SK-N-MC (cell line): ENCODE measurements around the gene BIRC7.

Experiments
- DNase-seq: peaks from one replicate; pipeline ENCODE4 v3.0.0-alpha.2; 2011; ENCODE audit warnings: low read depth, low spot score
- H3K27ac ChIP-seq: fragments of 200-600 bp; sonication (generic); 2 replicates; pipeline ENCODE4 v1.5.1; 2016; ENCODE audit warnings: mixed run types
- H3K36me3 ChIP-seq: fragments of 200-600 bp; sonication (generic); 2 replicates; pipeline ENCODE4 v1.6.1; 2017; ENCODE audit warnings: antibody characterized with exemption, low read length, mixed read lengths; ENCODE audit not compliant: insufficient read depth
- H3K4me3 ChIP-seq: fragments of 200-600 bp; sonication (generic); 2 replicates; pipeline ENCODE4 v1.5.1; 2016
- H3K9ac ChIP-seq: fragments of 200-600 bp; sonication (generic); 2 replicates; pipeline ENCODE4 v1.8.0; 2017; ENCODE audit warnings: mixed run types, mixed read lengths; ENCODE audit not compliant: insufficient read length
- H3K9me3 ChIP-seq: fragments of 200-600 bp; sonication (generic); 2 replicates; pipeline ENCODE4 v1.6.1; 2017; ENCODE audit warnings: low read depth, mild to moderate bottlenecking, antibody characterized with exemption, low read length, moderate library complexity, mixed read lengths
- EZH2 ChIP-seq: fragments of 200-600 bp; sonication (generic); IDR thresholded peaks from one replicate; pipeline ENCODE4 v1.6.1; 2017; ENCODE audit warnings: antibody characterized with exemption
- FOXP2 ChIP-seq: optimal IDR thresholded peaks from 2 replicates; pipeline ENCODE3; 2011; ENCODE audit warnings: mild to moderate bottlenecking, moderate library complexity; ENCODE audit not compliant: insufficient read depth; ENCODE audit errors: extremely low read length, control extremely low read depth
- POLR2AphosphoS5 ChIP-seq: IDR thresholded peaks from 2 replicates; pipeline ENCODE4 v1.6.1; 2012; ENCODE audit warnings: mild to moderate bottlenecking, low read depth, low read length, borderline replicate concordance

Gene BIRC7

DNA sequence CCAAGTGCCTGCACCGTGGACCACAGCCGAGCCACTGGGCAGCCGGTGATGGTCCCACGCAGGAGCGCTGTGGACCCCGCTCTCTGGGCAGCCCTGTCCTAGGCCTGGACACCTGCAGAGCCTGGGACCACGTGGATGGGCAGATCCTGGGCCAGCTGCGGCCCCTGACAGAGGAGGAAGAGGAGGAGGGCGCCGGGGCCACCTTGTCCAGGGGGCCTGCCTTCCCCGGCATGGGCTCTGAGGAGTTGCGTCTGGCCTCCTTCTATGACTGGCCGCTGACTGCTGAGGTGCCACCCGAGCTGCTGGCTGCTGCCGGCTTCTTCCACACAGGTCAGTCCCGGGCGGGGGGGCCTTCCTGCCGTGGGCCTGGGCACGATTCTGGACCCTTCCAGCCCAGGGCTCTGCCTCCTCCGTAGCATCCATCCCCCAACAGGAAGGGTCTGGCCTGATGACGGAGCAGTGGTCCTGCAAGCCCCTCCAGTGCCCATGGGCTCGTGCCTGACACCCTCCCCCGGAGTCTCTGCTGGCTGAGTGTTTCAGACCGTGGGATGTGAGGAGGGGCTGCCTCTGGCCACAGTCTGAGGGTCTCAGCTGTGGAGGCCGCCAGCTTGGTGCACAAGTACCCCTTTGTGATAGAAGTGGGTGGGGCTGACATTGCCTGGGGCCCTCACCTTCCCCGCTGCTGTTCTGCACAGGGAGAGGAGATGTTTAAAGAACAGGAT lies 572 bp downstream of the BIRC7 start:
- DNase-seq: no peak
- TF ChIP-seq EZH2: no peak
- TF ChIP-seq FOXP2: no peak
- no peak for TF ChIP-seq POLR2AphosphoS5
- no peak overlapping the region for H3K9ac ChIP-seq
- no peaks in the 10 kb centered on the region for H3K36me3 ChIP-seq
- no peak overlapping the region for H3K27ac ChIP-seq
- no peaks in the 10 kb centered on the region for H3K9me3 ChIP-seq
- H3K4me3 ChIP-seq: no peak overlapping the region

DNA sequence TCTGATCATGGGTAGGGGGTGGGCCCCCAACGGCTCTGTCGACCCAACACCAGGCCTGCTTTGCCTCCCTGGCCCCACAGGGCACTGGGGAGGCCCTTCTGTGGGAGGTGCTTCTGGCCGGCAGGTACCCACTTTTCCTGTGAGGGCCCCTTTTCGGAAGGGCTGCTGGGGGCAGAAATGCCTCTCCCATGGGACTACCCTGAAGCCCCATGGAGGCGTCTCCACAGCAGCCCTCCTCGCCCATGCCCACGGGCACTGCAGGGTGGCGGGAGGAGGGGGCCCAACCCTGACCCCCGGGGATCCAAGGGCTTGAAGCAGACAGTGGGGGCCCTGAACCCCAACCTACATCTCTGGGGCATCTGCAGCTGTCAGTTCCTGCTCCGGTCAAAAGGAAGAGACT lies 2.3 kb downstream of the BIRC7 start:
- no peak overlapping the region for H3K27ac ChIP-seq
- H3K9me3 ChIP-seq: no peaks in the 10 kb centered on the region
- DNase-seq: no peak
- no peak for TF ChIP-seq POLR2AphosphoS5
- no peak for TF ChIP-seq FOXP2
- TF ChIP-seq EZH2: no peak
- H3K36me3 ChIP-seq: no peaks in the 10 kb centered on the region
- H3K4me3 ChIP-seq: no peak overlapping the region
- H3K9ac ChIP-seq: no peak overlapping the region

DNA sequence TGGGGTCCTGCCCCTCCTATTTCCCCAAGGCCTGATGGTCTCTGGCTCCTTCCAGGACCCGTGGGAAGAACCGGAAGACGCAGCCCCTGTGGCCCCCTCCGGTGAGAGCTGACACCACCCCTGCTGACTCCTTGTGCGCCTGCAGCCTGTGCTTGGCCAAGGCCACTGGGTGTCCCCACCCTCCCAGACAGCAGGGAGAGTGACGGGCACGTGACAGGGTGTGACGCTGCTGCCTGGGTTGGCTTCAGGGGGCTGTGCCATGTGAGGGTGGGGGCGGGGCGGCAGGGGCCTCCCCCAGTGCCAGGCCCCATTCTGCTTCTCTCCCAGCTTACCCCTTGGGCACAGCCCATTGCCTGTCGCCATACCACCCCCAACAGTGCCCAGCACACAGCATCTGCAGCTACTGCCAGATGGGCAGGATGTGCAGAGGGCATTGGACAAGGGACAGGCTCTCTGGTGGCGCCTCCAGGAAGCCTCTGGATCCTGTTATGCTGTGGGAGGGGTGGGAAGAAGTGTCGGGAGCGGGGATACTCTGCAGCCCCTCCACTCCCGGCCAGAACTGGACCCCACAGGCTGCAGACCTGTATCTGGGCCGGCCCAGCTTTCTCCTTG lies 2.9 kb downstream of the BIRC7 start:
- DNase-seq: no peak
- Histone ChIP-seq H3K9ac (no peak overlapping the region), H3K27ac (no peak overlapping the region), H3K36me3 (no peaks in the 10 kb centered on the region), H3K4me3 (no peak overlapping the region), H3K9me3 (no peaks in the 10 kb centered on the region)
- TF ChIP-seq POLR2AphosphoS5 (no peak), EZH2 (no peak)

DNA sequence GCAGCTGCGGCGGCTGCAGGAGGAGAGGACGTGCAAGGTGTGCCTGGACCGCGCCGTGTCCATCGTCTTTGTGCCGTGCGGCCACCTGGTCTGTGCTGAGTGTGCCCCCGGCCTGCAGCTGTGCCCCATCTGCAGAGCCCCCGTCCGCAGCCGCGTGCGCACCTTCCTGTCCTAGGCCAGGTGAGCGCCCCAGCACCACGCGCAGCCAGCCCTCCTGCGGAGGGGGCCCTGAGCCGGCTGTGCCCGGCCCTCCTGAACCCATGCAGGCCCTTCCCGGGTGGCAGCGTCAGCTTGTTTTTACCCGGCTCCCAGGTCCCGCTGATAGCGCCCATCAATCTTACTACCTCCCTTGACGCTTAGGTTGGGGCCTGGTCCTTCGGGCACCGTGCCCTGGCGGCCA lies 3.7 kb downstream of the BIRC7 start:
- Histone ChIP-seq H3K27ac (no peak overlapping the region), H3K9ac (no peak overlapping the region), H3K4me3 (no peak overlapping the region), H3K36me3 (no peaks in the 10 kb centered on the region), H3K9me3 (no peaks in the 10 kb centered on the region)
- DNase-seq: no peak
- no peak for TF ChIP-seq FOXP2
- TF ChIP-seq EZH2: no peak
- TF ChIP-seq POLR2AphosphoS5: no peak

DNA sequence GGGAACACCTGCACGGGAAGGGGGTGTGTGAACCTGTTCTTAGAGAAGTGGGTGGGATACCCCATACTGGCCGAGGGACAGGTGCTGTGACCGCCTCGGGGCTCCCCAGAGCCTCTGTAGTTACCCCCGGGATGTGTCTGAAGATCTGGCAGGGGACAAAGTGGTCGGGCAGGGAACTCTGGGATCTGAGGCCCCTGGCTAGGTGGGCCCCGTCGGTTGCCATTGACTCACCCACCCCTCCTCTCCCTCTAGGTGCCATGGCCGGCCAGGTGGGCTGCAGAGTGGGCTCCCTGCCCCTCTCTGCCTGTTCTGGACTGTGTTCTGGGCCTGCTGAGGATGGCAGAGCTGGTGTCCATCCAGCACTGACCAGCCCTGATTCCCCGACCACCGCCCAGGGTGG lies 4.3 kb downstream of the BIRC7 start:
- Histone ChIP-seq H3K27ac (no peak overlapping the region), H3K4me3 (no peak overlapping the region), H3K9ac (no peak overlapping the region), H3K36me3 (no peaks in the 10 kb centered on the region), H3K9me3 (no peaks in the 10 kb centered on the region)
- no peak for DNase-seq
- TF ChIP-seq FOXP2: no peak

DNA sequence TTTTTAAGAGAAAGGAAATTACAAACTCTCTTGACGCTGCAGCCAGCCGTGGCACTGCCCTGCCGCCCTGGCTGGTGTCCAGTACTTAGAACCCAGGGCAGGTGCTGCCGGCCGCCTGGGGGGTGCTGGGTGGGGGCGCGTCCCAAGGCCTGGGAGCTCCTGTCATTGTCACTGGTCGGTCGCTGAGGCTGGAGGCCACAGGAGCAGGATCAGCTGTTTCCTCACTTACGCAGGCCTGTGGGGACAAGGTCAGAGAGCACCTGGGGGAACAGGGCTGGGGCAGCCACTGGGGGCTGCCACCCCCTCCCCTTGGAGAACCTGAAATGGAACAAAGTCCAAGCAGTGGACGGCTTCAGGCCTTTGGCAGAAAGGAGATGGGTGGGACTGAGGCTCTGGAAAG lies 5.6 kb downstream of the BIRC7 start:
- Histone ChIP-seq H3K9ac (no peak overlapping the region), H3K36me3 (no peaks in the 10 kb centered on the region), H3K9me3 (no peaks in the 10 kb centered on the region), H3K4me3 (no peak overlapping the region), H3K27ac (no peak overlapping the region)
- DNase-seq: no peak
- no peak for TF ChIP-seq FOXP2
- TF ChIP-seq POLR2AphosphoS5: no peak

DNA sequence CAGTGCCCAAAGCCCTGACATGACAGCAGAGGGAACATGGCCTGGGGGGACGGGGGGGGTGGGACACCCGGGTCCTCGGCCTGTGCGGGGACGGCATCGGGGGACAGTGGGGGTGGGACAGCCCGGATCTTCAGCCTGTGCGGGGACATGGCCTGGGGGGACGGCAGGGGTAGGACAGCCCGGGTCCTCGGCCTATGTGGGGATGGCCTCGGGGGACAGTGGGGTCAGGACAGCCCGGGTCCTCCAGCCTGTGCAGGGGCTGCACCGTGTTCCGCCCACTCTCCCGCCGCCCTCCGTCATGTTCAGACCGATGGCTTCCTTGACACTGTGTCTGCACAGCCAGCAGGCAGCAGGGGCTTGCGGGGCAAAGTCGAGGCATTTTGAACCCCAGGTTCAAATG lies 7.0 kb downstream of the BIRC7 start:
- Histone ChIP-seq H3K9ac (no peak overlapping the region), H3K4me3 (no peak overlapping the region), H3K27ac (no peak overlapping the region), H3K36me3 (no peaks in the 10 kb centered on the region), H3K9me3 (no peaks in the 10 kb centered on the region)
- DNase-seq: no peak
- TF ChIP-seq FOXP2 (no peak), POLR2AphosphoS5 (no peak), EZH2 (no peak)

DNA sequence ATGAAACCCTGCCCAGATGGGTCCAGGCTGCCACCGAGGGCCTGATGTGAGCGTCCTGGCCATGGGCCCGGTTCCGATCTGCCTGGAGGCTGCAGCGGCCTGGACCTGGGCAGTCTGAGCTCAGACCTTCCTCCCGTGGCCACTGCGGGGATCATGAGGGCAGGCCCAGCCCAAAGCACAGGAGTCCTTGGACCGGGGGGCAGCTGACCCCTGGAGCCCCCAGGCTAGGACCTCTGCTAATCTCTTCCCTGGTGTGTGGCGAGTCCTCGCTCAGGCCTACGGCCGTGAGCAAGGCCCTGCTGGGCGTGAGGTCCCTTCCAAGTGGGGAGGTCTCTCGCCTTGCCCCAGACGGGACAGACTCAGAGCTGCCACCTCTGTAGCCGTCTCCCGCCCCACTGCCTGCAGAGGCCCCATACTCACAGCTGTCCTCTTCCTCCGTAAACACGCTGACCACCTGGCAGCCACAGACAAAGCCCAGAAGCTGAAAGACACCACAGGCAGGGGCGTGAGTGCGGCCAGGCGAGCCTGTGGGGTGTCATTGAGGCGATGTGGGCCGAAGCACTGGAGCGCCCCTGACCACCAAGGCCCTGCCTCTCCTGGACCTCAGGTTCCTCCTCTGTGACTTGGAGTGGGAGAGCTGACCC lies 8.0 kb downstream of the BIRC7 start:
- no peak for DNase-seq
- H3K4me3 ChIP-seq: no peak overlapping the region
- no peak overlapping the region for H3K9ac ChIP-seq
- no peaks in the 10 kb centered on the region for H3K9me3 ChIP-seq
- no peak overlapping the region for H3K27ac ChIP-seq
- TF ChIP-seq EZH2: no peak
- no peak for TF ChIP-seq POLR2AphosphoS5
- no peaks in the 10 kb centered on the region for H3K36me3 ChIP-seq

DNA sequence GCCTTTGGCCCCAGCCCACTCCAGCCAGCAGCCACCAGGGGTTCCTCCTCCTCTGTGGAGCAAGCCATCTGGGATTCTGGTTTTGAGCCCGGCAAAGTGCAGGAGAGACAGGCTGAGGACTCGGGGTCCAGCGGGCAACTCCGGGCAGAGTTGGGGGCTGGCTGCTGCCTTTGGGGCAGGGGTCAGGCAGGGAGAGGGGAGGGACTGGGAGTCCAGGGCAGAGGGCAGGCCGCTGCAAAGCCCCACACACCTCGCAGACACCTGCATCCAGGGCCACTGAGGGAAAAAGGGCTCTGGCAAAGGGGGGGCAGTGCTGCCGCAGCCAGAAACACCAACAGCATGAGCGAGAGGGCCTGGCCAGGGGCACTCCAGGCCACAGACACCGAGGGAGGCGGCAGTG lies 8.8 kb downstream of the BIRC7 start:
- Histone ChIP-seq H3K36me3 (no peaks in the 10 kb centered on the region), H3K9ac (no peak overlapping the region), H3K4me3 (no peak overlapping the region), H3K9me3 (no peaks in the 10 kb centered on the region), H3K27ac (no peak overlapping the region)
- no peak for DNase-seq
- no peak for TF ChIP-seq POLR2AphosphoS5
- no peak for TF ChIP-seq FOXP2
- no peak for TF ChIP-seq EZH2
